Aorta (tissue), 5 donors: ENCODE results near the gene CDK15. TPM values are rescaled to one million over a fixed set of nuclear protein-coding genes. Genes with fewer than 3 reads are reported as not detected.

Experiments
- ATAC-seq: fragments of 200-7000 bp; cut with Tn5 transposase; one replicate; pipeline ENCODE4 v1.9.1; 2022; ENCODE audit warnings: moderate library complexity; ENCODE audit not compliant: low FRiP score
- DNase-seq, 2 donors: peaks; one replicate each; pipeline ENCODE4 v3.0.0-alpha.2; 2020
- H3K27ac ChIP-seq, 2 donors: one replicate each; pipeline ENCODE4 v1.5.1; 2013; ENCODE audit warnings: low read length in 2 of 2, mild to moderate bottlenecking in 2 of 2, moderate library complexity in 2 of 2, control low read depth in 1 of 2, inconsistent platforms in 1 of 2, low read depth in 1 of 2
- H3K27me3 ChIP-seq, 2 donors: one replicate each; pipeline ENCODE4 v1.6.1; 2013; ENCODE audit warnings: control low read depth in 1 of 2, low read length in 1 of 2, mild to moderate bottlenecking in 1 of 2, moderate library complexity in 1 of 2; ENCODE audit not compliant: insufficient read depth in 2 of 2, control insufficient read depth in 1 of 2
- H3K36me3 ChIP-seq, 2 donors: one replicate each; pipeline ENCODE4 v1.6.1; 2013; ENCODE audit warnings: control low read depth in 1 of 2, low read length in 1 of 2, mild to moderate bottlenecking in 1 of 2; ENCODE audit not compliant: insufficient read depth in 2 of 2, control insufficient read depth in 1 of 2
- H3K4me1 ChIP-seq, 2 donors: one replicate each; pipeline ENCODE4 v1.6.1; 2013; ENCODE audit warnings: low read length in 2 of 2, control low read depth in 1 of 2, mild to moderate bottlenecking in 1 of 2, moderate library complexity in 1 of 2; ENCODE audit not compliant: insufficient read depth in 2 of 2, control insufficient read depth in 1 of 2
- H3K4me3 ChIP-seq, 2 donors: one replicate each; pipeline ENCODE4 v1.5.1; 2013; ENCODE audit warnings: low read length in 2 of 2, control low read depth in 1 of 2, mild to moderate bottlenecking in 1 of 2
- H3K9me3 ChIP-seq: one replicate; pipeline ENCODE4 v1.6.1; 2013; ENCODE audit warnings: mild to moderate bottlenecking, low read length; ENCODE audit not compliant: control insufficient read depth
- WGBS, 2 donors: extraction: QIAGEN DNeasy Blood & Tissue Kit; methylation state at CpG; one replicate each; pipeline ENCODE4 v1.1.7; 2013; 5-methylcytosine and 5-hydroxymethylcytosine counted together
- intact Hi-C, 2 donors: fragments of 100-400 bp; cut with DNase I; formaldehyde crosslinking; loops; one replicate each; pipeline versions ENCODE4 v1.14.2 to v1.15.0; 2022
- polyA plus RNA-seq, 2 donors: library from polyadenylated mRNA; stranded (reverse); fragments of 200-250 nt; gene quantifications; one replicate each; pipeline ENCODE4 v1.2.3, GENCODE V29; 2013
- total RNA-seq, 2 donors: library from RNA; stranded (reverse); fragmentation: NEBNext Ultra II Directional; extraction: Animal tissue kit (Norgen Biotek cat#: 25700); gene quantifications; one replicate each; pipeline ENCODE4 v1.2.1, GENCODE V29; 2021
- donor health status: healthy with polysubstance abuse.
- donor health status: Bipolar disorder and iron deficiency.
- donor health status: DM: no; HTN: no; CAD: no.
- donor health status: DM: no; HTN: no; CAD: no.
- donor health status: DM: yes; HTN: yes; CAD: no.

CDK15 gene
- total and polyA plus RNA-seq, 4 donors = 0.56 to 7.7 (median 3.5) TPM

DNA sequence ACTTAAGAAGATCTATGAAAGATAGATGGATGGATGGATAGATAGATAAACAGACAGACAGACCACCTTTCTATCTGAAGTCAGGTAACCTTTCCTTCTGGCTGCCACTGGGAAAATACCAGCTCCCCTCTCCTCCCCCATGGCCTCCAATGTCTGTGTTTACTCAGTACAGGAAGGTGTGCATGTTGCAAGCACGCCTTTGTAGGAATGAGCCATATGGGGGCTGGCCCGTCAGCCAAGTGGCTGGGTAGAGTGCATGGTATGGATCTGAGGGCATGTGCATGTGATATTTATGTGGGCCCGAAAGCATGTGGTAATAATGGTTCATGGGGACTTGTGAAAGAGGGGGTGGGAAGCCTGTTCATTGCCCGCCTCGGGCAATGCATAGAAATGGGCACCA is 118.1 kb downstream of the CDK15 start:
- no peaks in the 10 kb centered on the region for H3K36me3 ChIP-seq
- 96 to 97% methylated on average over 5 of the region's 5 CpGs for WGBS, 2 donors
- H3K4me3 ChIP-seq = no peak overlapping the region
- H3K27ac ChIP-seq = no peak overlapping the region
- H3K4me1 ChIP-seq = no peaks in the 10 kb centered on the region
- no peaks in the 10 kb centered on the region for H3K9me3 ChIP-seq
- DNase-seq (no peak), ATAC-seq (no peak)
- intact Hi-C loops = no loop called here
- H3K27me3 ChIP-seq = no peaks in the 10 kb centered on the region

DNA sequence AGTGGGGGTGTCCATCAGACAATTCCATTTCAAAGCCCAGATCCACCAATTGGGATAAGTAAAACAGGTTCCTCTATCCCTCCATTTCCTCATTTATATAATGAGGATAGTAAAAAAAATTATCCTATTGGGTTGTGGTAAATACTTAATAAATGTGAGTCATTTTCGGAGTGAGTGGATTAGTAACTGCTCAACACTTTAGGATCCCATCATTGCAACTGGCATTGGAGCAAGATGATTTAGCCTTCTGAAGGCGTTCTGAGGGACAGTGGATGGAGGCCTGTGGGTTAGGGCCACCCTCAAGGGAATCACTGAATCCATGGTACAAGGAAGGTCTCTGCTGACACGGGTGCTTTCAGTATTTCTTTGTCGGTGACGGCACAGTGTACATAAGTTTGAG is 118.7 kb downstream of the CDK15 start:
- H3K4me3 ChIP-seq = no peak overlapping the region

DNA sequence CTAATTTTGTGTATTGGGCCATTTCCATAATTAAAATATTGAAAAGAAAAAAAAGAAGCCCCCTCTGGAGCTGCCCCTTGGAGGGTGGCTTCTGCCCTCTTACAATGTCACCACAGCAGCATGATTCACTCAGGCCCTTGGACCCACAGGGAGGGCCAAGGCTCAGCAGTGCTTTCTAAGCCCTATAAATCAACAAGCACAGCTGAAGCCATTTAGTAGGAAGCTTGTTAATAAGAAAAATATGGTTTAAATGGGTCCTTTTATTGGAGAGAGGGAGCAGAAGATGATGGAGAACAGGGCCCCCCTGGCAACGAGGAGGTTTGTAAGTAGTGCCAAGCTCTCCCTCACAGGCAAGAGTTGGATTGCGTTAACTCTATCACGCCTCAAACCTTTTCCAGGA is 119.7 kb downstream of the CDK15 start:
- Histone ChIP-seq H3K9me3 (no peaks in the 10 kb centered on the region), H3K27me3 (no peaks in the 10 kb centered on the region), H3K36me3 (no peaks in the 10 kb centered on the region), H3K4me3 (no peak overlapping the region), H3K27ac (no peak overlapping the region), H3K4me1 (no peaks in the 10 kb centered on the region)
- ATAC-seq (no peak), DNase-seq (no peak)
- WGBS, 2 donors = 73 to 75% methylated on average over 3 of the region's 3 CpGs
- intact Hi-C loops = no loop called here

More for the DNA sequence above, 118.7 kb downstream of the CDK15 start:
- no peaks in the 10 kb centered on the region for H3K4me1 ChIP-seq
- ATAC-seq = no peak
- H3K9me3 ChIP-seq = no peaks in the 10 kb centered on the region
- no peak for DNase-seq
- H3K36me3 ChIP-seq = no peaks in the 10 kb centered on the region
- 87 to 94% methylated on average over 5 of the region's 5 CpGs for WGBS, 2 donors
- intact Hi-C loops = no loop called here
- H3K27me3 ChIP-seq = no peaks in the 10 kb centered on the region
- no peak overlapping the region for H3K27ac ChIP-seq

DNA sequence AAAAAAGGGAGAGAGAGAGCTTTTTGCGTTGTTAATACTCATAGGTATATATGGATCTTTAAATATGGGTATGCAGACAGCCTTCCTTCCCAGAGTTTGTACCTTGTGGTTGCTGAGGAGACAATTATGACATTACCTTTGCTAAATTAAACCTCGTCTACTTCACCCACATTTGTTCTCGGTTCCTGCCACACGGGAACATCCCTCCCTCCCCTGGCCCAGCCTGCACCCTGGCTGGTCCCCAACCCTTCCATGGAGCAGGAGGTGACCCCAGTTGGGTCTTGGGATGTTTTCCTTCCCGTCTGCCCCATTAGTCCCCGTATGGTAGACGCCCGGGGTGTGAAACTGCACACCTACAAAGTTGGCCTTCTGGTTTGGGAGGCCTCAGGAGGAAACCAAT is 122.0 kb downstream of the CDK15 start:
- intact Hi-C loops = no loop called here
- H3K36me3 ChIP-seq = no peaks in the 10 kb centered on the region
- H3K27me3 ChIP-seq = no peaks in the 10 kb centered on the region
- 91 to 92% methylated on average over 8 of the region's 8 CpGs for WGBS, 2 donors
- ATAC-seq (no peak), DNase-seq (no peak)
- no peak overlapping the region for H3K27ac ChIP-seq
- no peaks in the 10 kb centered on the region for H3K9me3 ChIP-seq
- no peak overlapping the region for H3K4me3 ChIP-seq
- H3K4me1 ChIP-seq = no peaks in the 10 kb centered on the region

DNA sequence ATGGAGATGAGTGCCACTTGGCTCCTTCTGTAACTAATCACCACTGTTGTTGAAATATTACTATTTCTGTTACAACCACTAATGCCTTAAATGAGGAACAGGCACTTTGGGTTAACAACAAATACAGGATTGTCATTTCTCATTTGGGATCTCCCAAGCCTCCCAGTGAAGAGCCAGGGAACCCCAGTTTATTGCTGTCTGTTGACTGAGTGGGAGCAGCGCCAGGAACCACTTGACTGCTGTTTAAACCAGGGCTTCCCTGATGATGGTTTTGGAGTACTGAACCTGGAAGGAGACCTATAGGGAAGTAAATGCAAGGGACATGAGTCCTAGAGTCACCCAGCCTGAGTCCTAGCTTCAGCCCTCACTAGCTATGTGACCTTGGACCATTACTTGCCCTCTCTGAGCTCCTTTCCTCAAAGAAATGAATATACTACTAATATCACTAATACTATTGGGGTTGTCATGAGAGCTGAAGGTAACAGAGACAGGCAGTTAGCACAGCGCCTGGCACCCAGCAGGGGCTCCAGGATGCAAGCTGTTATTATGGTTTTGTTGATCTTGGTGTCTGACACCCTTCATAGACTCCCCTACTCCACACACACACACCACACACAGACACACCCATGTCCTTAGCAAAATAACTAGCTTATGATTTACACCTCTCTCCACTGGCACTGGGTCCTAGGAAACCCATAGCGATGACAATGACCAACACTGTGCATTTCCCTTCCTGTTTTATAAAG is 123.1 kb downstream of the CDK15 start:
- Histone ChIP-seq H3K4me1 (no peaks in the 10 kb centered on the region), H3K27me3 (no peaks in the 10 kb centered on the region), H3K9me3 (no peaks in the 10 kb centered on the region), H3K27ac (no peak overlapping the region), H3K36me3 (no peaks in the 10 kb centered on the region), H3K4me3 (no peak overlapping the region)
- DNase-seq (no peak), ATAC-seq (no peak)
- 99% methylated on average over 3 of the region's 3 CpGs for WGBS, 2 donors
- intact Hi-C loops = no loop called here

DNA sequence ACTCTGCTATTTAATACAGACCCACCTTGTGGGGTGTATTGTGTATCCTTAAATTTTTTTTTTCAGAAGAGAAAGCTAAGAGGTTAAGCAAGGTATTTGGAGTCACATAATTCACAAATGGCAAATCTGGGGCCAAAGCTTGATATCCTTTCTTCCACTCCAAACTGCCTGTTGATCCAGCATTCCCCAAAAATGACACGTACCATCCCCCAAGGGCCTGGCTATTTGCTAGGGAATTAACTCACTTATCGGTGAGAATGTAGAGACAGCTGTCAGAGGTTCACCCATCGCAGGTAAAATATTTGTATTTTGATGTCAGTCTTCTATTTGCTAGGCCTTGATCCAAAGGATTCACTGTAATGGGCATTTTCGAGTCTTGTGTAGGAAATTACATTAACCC is 123.7 kb downstream of the CDK15 start:
- ATAC-seq = no peak
- no peak overlapping the region for H3K4me3 ChIP-seq
- 92 to 96% methylated on average over 4 of the region's 4 CpGs for WGBS, 2 donors
- intact Hi-C loops = no loop called here
- H3K9me3 ChIP-seq = no peaks in the 10 kb centered on the region
- no peaks in the 10 kb centered on the region for H3K4me1 ChIP-seq
- no peak for DNase-seq
- no peaks in the 10 kb centered on the region for H3K27me3 ChIP-seq
- H3K36me3 ChIP-seq = no peaks in the 10 kb centered on the region
- H3K27ac ChIP-seq = no peak overlapping the region

DNA sequence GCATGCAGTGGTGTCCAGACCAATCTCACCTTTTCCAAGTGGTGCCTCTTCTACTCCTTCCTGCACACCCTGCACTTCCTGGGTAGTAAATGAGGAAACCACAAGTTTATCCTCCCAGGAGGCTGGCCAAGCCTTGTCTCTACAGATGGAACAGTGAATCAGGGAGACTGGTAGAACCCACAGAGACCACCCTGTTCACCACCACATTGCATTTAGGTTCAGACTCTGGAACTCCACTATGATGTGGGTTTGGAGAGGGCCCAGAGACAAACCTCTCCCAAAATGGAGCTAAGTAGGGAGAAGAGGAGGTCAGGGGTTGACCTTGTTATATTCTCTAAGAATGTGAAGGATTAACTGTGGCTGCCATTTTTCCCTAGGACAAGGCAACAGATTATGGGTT is 124.5 kb downstream of the CDK15 start:
- no peak for ATAC-seq
- Histone ChIP-seq H3K27ac (no peak overlapping the region), H3K36me3 (no peaks in the 10 kb centered on the region), H3K4me3 (no peak overlapping the region), H3K27me3 (no peaks in the 10 kb centered on the region), H3K4me1 (no peaks in the 10 kb centered on the region), H3K9me3 (no peaks in the 10 kb centered on the region)
- DNase-seq = no peak
- intact Hi-C loops = no loop called here

DNA sequence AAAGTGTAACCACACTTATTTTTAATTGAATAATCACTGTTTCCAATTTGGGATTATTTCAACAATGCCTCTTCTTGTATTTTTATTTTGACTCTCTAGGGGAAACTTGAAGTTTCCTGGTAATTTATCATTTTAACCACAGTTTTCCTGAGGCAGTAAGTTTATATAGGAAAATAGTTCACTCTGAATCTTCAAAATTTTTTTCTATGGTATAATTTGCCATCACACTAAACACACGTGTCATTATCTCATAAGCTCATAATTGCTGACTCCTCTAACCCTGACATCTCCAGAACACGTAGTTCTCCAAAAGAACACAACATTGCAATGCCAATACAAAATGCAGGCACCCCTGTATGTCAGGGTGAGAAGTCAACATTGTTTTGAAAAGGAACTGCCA is 125.1 kb downstream of the CDK15 start:
- no peak overlapping the region for H3K4me3 ChIP-seq
- no peaks in the 10 kb centered on the region for H3K36me3 ChIP-seq
- intact Hi-C loops = no loop called here
- DNase-seq (no peak), ATAC-seq (no peak)
- 50 to 70% methylated on average over 2 of the region's 2 CpGs for WGBS, 2 donors
- H3K27ac ChIP-seq = no peak overlapping the region
- no peaks in the 10 kb centered on the region for H3K4me1 ChIP-seq
- no peaks in the 10 kb centered on the region for H3K27me3 ChIP-seq
- no peaks in the 10 kb centered on the region for H3K9me3 ChIP-seq

DNA sequence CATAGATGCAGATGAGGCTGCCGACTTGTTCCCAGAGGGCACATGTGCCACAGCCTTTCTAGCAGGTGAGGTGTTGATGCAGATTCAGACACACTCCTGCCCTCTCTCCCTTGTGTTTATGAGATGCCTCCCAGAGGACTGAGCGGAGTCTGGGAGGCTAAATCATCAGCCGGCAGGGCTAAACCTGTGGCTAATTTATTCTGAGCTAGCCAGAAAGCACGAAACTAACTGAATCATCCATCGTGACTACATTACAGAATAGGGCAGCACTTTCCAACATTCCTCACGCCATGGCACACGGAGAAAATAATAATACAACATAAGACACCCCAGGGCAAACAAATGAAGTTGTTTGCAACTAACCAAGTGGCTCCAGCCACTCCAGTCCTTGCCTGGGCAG is 125.6 kb downstream of the CDK15 start:
- Histone ChIP-seq H3K4me1 (no peaks in the 10 kb centered on the region), H3K27me3 (no peaks in the 10 kb centered on the region), H3K27ac (no peak overlapping the region), H3K36me3 (no peaks in the 10 kb centered on the region), H3K4me3 (no peak overlapping the region), H3K9me3 (no peaks in the 10 kb centered on the region)
- WGBS, 2 donors = 36 to 49% methylated on average over 7 of the region's 7 CpGs
- intact Hi-C loops = no loop called here
- DNase-seq = no peak
- no peak for ATAC-seq
